GM21390 (cell line): ENCODE measurements around the gene FAM117A.
"Not testable (repeated sequence)": the region's sequence is repeated elsewhere in the genome, so short reads cannot be mapped to it uniquely, and the experiment has no call there.

Experiments used
- ATAC-seq: cut with Tn5 transposase; IDR thresholded peaks from one replicate; pipeline ENCODE4 v1.9.1; 2021; ENCODE audit not compliant: unreplicated experiment

The FAM117A gene

DNA sequence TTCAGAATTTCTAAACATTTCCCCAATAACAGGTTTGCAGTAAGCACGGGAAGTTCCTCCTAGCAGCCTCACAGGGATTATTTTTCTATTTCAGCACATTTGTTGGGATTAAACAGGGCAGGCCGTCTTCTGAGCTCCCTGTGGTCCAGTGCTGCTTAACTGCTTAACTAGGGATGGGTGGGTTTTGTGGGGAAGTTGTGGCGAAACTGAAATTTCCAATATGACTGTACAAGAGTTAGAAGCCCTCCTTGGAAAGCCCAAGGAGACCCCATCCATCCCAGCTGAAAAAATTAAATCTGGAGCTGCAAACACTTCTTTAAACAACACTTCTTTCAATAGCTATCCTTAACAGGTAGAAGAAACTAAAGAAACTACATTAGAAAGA lies 22.2 kb downstream of the FAM117A start:
- ATAC-seq, result no peak

DNA sequence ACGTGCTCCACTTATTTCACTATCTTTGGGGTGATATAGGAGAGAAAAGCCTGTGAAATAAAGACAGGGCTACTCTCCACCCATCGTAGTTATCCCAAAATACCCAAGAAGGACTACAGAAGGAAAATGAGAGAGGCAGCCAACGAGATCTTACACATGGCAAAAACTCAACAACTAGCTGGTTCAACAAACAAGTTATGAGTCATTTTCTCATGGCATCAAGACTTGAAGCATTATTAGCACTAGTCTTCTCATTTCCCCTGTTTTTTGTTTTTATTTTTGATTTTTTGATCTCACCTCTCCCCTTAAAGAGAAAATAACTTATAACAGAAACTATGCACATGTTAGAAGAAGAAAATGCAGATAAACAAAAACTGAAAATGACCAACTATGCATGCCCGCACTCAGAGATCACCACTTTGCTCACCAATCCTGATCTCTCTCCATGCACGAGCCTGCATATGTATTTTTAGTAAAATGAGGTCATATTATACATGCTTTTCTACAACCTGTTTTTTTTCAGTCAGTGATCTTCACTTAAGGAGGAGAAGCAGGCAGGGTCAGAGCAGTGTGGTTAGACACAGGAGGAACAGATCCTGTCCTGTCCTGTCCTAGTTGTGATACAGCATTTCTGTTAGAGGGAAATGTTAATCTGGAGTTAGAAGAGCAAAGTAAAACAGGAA lies 22.8 kb downstream of the FAM117A start:
- no peak for ATAC-seq

DNA sequence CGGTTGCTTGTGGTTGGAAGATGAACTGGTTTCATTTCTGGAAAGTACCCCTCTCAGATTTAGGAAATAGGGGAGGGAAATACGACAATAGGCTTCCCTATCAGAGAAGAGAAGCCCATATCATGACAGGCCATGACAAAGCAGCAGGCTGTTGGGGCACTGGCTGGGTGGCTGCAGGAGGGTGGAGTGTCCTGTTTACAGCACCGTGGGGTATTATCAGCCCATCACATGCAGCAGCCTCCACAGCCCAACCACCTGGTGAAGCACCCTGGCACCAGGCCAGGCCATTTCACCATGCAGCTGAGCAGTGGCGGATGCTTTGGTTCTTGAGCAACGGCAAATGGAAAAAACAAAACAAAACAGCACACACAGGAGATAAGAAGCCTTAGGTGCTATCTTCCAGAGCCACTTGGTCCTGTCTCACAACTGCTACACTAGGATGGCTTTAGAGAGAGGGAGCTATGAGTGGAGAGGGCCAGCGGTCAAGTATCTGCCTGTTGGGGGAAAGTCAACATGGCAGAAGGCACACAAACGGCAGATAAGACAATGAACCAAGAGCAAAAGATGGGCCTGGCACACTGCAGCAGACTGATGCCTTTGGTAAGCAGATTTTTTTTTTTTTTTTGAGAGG lies 24.2 kb downstream of the FAM117A start:
- ATAC-seq, result no peak

DNA sequence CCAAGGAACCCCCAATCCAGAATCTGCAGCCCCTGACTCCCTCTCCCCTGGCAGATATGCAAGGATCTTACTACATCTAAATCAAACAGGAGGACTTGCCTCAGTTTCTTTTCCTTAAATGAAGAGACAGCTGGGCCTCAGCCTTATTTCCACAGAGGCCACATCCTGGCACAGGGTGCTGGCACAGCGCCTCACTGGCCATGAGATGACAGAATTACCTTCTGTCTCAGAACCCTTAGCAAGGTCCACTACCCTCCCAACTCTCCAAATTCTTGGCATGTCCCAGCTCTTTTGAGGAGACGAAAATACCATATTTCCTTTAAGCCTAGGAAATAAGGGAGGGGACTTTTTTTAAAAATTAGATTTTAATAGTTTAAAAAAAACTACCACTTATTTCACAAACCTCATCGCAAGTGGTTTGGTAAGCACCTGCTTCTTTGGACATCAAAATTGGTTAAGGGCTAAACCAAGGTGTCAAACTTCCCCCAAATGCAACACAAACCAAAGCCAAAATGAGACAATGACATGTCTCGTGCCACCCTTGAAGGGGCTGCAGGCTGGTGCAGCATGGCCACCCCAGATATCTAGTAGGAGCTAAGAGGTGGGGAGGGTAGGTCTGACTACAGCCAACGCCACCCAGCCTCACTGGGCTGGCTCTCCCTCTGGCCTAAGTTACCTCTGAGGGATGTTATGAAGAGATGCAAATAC lies 25.3 kb downstream of the FAM117A start:
- ATAC-seq, result no peak

- no peak for ATAC-seq
These were observed 29.1 kb downstream of the FAM117A start for GRCh38 chr17:49734515-49735490.

DNA sequence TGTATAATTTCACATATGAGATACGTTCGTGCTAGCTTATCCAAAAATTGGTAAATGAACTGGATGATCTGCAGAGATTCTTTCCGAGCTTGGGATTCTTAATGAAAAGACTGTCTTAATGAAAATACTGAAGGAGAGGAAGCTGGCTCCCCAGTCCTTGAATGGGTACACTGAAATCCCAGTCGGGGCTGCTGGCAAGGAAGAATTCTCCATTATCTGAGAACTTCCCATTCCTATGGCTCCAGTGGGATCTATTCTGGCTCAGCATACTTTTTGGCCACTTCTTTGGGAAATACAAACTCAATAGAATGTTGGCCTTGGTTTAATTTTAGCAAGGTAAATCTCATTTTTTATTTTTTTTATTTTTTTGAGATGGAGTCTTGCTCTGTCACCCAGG lies 32.5 kb downstream of the FAM117A start:
- no peak for ATAC-seq

DNA sequence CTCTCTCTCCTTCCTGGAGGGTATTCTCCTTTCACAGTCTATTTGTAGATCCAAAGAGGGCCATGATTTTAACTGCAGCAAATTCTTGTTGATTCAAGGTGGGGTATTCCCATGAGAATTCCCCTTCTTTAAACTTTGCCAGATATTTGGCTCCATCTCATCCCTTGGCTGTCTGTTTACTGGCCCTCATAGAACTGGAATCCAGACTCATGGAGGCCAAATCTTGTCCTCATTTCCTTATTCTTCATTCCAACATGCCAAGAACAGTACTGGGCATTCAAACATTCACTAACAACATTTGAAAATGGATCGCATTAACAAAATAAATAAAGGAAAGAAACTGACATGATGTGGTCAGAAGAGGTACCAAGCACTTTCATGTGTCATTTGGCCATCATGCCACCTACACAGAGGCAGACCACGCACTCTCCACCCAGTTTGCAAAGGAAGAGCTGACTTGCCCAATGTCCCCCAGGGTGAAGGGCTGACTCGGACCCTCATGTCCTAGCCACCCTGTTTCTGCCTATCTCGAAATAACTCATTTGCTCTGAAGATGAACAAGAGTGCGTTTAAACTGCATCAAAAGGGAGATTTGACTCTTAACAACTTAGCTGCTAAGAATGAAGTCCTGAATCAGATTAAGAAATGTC lies 33.0 kb downstream of the FAM117A start:
- no peak for ATAC-seq

DNA sequence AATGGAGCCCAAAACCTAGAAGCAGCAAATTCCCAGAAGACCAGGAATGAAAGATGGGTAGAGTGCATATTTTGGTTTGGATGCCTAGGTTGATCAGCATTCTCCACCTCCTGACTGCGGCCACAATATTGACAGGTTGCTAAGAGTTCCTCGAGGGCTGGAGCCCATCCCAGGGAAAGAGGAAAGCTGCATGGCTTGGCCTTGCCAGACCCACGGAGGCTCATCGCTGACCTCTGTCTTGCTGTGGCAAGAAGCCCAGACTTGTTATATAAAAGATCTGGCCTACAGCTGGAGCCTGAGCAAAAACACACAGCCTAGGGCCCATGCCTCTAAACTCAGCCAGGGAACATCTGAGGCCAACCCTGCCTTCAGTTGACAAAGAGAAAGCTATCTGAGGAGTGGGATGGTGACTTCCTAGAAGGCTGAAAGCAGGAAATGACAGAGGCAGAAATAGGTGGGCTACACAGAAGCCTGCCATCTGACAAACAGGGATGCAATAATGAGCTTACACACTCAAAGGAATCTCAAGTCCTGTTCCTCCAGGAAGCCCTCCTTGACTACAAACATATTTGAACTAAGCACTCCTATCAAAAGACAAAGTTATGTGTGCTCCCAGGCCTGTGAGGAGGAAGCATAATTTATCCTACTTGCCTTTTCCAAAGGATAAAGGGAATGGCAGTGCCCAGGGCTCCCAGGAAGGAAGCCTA lies 33.7 kb downstream of the FAM117A start:
- no peak for ATAC-seq

- ATAC-seq, result no peak
These were observed 34.9 kb downstream of the FAM117A start for GRCh38 chr17:49729069-49729468.

- no peak for ATAC-seq
These were observed 35.5 kb downstream of the FAM117A start for GRCh38 chr17:49728425-49728824.

DNA sequence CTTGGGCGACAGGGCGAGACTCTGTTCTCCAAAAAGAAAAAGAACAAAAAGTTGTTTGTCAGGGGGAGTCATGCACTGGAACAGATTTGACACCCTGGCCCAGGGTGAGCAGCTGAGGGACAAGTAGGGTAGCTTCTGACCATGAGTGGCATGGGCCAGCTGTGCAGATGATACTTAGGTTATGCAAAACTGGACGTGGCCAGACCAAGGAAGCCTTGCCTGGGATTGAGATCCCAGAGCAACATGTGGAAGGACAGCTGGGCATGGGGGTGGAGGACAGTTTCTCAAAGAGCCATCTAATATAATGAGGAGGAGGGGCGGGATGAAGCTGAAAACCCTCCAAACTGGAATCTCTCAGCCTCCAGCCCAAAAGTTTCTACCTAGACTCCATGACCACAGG lies 36.6 kb downstream of the FAM117A start:
- ATAC-seq, result no peak

DNA sequence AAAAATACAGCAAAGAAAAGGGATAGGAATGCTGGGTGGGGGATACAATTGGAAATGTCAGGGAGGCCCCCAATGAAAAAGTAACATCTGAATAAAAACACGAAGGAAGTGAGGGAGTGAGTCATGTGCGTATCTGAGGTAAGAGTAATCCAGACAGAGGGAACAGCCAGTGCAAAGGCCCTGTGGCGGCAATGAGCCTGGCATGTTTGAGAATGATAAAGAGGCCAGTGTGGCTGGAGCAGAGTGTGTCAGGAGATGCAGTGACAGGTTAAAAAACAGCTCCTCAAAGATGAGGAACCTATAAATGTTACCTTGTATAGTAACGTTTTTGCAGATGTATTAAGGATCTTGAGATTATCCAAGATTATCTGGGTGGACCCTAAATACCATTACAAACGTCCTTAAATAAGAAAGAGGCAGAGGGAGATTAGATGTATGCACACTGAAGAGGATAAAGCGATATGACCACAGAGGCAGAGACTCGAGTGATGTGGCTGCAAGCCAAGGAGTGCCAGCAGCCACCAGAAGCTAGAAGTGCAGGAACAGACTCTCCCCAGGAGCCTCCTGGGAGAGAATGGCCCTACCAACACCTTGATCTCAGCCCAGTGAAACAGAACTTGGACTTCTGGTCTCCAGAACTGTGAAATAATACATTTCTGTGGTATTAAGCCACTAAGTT lies 38.3 kb downstream of the FAM117A start:
- ATAC-seq, result no peak

GRCh38 chr17:49724552-49724951 lies 39.4 kb downstream of the FAM117A start:
- not testable (repeated sequence) for ATAC-seq

DNA sequence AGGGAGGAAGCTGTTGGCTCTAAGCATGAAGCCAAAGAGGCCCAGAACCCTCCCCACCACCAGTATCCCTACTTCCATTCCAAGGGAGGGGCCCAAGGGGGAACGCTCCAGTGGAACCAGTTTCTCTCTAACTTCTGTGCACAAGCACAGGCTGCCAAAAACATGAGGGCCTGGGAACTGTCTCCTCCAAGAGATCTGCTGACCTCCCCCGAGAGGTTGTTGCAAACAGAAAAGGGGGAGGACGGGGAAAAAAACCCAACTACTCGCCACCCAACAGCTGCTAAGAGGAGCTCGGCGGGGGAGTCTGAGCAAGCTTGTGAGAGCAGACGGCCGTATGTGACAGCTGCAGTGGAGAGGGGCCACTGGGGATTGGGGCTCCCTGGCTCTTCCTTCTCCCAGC lies 40.5 kb downstream of the FAM117A start:
- ATAC-seq, result no peak

- no peak for ATAC-seq
These were observed 41.9 kb downstream of the FAM117A start for GRCh38 chr17:49722066-49722465.

DNA sequence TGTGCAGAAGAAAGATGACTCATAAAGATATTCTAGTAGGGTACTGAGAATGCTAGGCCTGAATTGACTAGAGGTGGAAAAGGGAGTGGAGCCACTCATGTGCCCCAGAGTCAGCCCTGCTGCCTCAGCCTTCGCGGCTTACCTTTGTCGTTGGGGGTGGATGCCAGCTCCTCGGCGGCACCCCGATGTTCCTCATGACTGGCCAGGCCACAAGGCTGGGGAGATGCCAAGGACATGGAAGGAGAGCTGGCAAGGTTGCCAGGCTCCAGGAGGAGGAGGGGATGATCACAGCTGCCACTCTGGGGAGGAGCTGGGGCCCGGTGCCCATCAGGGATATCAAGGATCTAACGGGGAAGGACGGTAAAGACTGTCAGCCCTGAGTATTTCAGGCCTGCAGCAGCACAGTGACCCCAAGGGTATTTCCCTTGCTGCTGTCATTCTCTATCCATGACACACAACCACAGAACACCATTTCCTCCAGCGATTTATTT lies 46.5 kb downstream of the FAM117A start:
- no peak for ATAC-seq

DNA sequence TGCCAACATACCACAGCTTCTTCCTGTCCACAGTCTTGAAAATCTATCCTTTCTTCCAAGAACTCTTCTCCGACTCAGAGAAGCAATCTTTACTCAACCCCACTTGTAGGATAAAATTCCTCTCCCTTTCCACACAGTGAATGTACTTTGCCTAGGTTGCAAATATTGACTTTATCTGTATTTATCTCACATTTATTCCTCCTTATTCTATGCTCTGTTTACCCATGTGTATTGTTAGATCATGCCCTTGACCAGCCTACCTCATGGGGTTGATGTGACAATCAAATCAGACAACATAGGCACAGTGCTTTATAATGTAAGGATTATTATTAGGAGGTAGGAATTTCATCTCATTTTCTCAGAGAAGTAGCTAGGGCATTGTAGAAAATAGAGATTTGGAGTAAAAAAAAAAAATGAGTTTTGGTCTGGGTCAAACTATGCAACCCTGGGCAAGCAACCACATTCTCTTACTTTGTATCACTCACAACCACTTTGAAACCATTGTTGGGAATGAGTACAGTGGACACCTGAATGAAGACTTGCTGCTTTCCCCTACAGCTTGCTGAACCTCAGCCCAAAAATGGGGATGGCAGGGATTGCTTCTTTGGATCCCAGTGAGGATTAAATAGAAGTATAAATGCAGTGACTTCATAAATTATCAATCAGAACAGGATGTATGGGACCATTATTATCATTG lies 47.1 kb downstream of the FAM117A start:
- ATAC-seq, result no peak

- no peak for ATAC-seq
These were observed 48.1 kb downstream of the FAM117A start for GRCh38 chr17:49715717-49716279.
